ENCODE measurements around the gene GDF7. TPM values are rescaled to one million over a fixed set of nuclear protein-coding genes. Genes with fewer than 3 reads are reported as not detected.

The GDF7 gene
- total RNA-seq, 1 donor from 2014 or later, result 0.82 TPM

DNA sequence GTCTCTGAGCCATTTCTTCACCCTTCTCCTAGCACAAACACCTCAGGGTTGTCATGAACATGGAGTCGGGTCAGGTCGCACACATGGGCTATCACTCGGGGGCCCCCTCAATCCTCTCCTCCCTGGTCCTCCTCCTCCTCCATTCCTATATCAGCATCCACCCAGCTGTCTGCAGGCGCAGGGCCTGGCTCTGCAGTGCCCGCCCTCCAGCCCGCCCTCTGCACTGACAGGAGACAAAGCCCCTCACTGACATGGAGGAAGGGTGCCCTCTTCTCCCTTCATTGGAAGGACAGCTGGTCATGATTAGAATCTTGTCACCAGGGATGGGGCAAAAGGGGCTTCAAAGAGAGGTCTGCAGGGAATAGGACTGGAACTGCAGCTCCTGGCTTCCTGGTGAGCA is 37.8 kb upstream of the GDF7 start:
- no peak for DNase-seq

GRCh38 chr2:20629581-20630171 is 37.3 kb upstream of the GDF7 start:
- DNase-seq, result peak; percentile 59

DNA sequence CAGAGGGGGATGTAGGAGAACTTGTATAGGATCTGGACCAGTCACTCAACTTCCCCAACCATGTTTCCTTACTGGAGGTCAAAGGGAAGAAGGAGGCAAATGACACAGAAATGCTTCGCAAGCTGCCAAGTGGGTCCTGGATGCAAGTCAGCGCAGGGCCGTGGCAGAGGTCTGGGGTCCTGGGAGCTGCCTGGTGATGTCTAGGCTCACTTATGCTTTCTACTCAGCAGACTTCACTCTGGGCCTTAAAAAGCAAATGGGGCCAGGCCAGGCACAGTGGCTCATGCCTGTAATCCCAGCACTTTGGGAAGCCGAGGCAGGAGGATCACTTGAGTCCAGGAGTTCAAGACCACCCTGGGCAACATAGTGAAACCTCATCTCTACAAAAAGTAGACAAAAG is 36.0 kb upstream of the GDF7 start:
- no peak for DNase-seq

DNA sequence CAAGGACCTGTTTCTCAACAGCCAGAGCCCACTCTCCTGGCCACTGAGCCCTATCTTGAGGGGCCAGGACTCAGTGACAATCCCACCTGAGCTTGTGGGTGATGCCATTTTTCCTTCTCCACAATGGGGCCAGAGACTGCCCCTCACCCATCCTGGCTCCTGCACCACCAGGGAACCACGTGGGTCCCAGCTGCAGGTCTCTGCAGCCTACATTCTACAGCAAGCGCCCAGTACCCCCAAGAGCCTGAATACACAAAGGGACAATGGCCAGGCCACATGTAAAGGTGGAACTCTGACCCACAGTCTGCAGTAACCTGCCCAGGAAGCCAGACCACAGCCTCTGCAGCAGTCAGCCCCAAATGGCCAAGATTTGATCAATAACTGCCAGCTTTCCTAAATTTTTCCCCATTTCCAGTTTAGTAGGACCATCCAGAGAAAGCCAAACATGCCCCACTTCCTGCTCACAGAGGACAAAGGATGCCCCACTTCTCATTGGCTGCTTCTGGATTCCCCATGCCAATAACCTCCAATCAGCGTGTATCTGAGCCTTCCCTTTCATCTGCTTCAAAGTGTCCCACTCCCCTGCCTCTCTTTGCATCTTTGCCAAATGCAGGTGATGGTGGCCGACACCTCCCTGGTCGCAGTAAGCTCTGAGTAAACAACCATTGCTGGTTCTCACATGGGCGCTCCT is 35.2 kb upstream of the GDF7 start:
- no peak for DNase-seq

DNA sequence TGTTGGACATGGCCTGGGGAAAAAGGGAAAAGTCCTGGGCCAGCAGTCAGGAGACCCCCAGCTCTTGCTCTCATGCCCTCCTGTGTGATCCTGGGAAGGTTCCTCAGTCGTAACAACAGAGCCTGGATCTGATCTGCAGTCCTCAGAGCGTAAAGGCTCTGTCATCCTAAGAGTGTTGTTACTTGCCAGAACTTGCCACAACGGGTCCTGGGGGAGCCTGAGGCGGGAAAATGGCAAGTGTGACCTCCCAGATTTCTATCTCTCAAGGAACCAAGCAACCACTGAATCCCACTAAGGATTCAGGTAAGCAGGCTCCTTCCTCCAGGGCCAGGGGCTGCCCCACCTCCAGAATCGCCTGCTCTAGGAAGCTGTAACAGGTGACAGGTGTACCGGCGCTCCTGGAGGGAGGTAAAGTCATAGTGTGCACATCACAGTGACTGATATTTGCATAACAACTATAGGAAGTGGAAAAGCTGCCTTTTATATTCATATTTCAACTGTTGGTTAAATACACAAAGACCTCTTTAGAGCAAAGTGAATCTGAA is 34.4 kb upstream of the GDF7 start:
- DNase-seq, result no peak

- no peak for DNase-seq
Measured at GRCh38 chr2:20633001-20633400, 33.9 kb upstream of the GDF7 start.

DNA sequence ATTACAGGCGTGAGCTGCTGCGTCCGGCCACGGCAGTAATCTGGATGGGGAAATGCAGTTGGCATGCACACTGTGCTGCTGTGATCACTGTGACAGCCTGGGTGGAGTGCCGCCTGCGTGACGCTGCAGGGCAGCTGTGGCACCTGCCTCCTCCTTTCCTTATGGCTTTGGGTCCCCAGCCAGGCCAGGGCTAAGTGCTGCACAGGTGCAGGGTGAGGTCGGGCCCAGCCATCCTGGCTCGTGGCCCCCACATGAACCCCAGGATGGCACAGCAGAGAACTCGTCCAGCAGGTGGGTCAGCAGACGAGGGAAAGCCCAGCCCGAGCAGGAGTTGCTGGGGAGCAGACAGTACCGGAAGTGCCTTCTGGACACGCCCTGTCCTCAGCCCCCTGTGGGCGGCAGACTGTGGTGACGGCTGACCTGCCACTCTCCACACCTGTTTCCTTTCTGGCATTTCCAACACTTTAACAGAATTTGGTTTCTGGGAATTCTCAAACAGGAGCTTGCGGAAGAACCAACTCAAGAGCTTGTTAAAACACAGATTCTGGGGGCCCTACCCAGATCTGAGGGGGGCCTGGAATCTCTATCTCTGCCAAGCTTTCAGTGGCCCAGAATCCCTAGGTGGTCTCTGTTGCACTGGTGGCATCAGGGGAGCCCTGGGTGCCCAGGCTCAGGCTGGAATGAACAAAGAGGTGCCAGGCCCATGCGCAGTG is 33.0 kb upstream of the GDF7 start:
- DNase-seq, result peak; percentile 75

- no peak for DNase-seq
Measured at GRCh38 chr2:20634507-20635112, 32.3 kb upstream of the GDF7 start.

- no peak for DNase-seq
Measured at GRCh38 chr2:20635113-20635510, 31.8 kb upstream of the GDF7 start.

GRCh38 chr2:20635675-20636584 is 31.0 kb upstream of the GDF7 start:
- peak; percentile 93 for DNase-seq

DNA sequence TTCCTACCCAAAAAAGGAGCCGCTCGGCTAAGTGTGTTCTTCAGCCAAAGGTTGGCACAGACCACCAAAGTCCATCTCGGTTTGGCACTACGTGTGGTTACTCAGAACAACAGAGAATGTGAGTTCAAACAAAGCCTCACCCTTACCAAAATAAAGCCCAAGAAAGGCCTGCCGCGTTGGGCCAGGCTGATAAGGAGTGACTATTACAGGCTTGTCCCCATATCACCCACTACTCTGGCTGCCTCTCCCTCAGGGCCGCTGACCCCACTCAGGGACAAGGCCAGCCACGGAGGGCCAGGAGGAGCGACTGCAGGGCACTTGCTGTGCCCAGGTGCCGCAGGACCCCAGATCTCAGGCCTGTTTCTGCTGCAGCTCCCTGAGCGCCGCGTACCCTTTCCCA is 29.8 kb upstream of the GDF7 start:
- DNase-seq, result no peak

- no peak for DNase-seq
Measured at GRCh38 chr2:20638014-20638413, 28.9 kb upstream of the GDF7 start.

DNA sequence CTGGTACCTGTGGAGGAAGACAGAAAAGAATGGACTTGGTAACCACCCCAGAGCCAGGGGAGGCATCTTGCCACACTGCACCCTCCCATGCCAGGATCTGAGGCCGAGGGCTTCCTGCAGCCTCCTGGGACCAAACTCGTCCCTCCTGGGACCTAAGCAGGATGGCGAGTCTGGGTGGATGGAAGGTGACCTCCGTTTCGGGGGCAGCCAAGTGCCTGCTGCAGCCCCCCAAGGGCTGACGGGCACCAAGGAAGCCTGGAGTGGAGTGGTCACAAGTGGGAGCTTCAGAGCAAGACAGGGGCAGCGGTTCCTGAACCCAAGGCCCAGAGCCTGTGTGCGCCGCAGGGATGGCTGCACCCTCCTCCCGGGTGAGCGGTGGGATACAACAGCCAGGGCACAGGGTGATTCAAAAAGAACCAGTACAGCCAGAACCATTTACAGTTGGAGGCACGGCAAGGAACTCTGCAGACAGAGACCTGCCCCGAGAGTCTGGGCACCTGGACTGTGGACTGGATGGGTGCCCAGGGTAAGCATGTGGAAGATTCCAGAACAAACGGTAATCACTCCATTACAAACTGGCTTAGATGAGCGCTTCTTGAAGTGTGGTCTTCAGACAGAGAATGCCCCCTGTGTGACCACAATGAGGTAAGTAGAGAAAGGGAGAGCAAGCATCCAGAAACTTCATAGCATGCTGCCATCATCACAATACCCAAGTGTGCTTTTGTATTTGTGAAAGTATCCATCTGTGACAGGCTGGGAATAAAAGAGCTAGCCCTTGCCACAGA is 28.1 kb upstream of the GDF7 start:
- no peak for DNase-seq

DNA sequence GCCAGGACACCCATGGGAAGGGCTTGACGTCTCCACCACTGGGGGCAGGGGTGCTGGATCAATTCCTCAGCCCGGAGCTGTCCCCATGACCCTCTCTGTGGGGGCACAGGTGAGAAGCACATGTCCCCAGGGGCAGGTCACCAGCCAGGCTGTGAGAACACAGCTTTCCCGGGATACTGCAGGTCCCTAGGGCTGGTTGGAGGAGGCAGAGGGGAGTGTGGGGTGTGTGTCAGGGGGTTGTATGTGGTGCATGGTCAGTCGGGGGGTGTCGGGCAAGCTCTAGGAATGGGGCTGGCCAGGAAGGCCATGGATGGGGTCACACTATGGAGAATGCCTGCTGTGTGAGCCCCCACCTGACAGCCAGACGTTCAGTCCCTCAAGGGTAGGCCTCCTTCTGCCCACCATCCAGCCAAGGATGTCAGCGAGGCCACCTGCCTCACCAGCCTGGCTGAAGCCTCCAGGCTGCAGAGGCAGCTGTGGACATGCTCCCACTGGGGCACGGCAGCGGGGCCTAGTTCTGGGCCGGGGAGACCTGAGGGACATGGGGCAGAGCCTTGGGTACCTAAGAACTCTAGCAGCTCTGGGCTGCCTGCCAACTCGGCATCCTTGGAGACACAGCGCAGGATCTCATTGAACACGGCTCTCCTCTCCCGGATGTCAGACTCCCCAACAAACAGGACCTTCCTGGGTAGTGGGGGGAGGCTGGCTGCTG is 26.4 kb upstream of the GDF7 start:
- DNase-seq, result no peak

DNA sequence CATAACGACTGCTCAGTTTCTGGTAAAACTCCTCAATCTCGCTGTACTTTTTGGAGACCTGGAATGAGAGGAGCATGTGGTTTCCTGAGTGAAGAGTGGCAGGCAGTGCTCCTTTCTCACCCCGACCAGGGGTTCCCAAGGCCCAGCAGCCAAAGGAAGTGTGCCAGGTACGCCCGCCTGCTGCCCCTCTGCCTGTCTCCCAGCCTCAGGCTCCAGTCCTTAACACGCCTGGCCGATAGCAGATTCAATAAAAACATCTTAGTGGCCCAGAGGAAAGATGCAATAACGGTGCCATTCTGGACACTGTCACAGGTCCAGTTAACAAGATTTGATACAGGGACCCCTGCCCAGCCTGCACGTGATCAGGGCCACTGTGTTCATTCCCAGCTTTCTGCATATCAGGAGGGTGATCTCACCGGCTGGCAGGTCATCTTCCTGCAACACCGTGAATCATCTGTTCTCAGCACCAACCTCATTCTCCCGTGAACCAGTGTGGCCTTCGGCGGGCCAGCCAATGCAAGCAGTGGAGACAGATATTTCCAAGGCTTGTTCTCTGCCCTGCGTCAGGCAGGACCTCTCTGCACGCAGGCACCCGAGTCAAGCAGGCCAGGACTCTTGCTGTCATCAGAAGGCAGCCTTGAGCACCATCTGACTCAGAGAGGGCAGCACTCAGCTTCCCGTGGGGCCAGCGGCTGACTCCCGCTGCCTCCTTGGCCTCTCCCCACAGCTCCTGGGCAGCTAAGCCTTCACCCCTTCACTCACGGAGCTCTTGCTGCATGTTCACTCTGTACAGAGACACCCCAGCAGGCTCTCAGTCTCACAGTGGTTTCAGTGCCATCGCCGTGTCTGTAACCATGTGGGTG is 25.6 kb upstream of the GDF7 start:
- no peak for DNase-seq

DNA sequence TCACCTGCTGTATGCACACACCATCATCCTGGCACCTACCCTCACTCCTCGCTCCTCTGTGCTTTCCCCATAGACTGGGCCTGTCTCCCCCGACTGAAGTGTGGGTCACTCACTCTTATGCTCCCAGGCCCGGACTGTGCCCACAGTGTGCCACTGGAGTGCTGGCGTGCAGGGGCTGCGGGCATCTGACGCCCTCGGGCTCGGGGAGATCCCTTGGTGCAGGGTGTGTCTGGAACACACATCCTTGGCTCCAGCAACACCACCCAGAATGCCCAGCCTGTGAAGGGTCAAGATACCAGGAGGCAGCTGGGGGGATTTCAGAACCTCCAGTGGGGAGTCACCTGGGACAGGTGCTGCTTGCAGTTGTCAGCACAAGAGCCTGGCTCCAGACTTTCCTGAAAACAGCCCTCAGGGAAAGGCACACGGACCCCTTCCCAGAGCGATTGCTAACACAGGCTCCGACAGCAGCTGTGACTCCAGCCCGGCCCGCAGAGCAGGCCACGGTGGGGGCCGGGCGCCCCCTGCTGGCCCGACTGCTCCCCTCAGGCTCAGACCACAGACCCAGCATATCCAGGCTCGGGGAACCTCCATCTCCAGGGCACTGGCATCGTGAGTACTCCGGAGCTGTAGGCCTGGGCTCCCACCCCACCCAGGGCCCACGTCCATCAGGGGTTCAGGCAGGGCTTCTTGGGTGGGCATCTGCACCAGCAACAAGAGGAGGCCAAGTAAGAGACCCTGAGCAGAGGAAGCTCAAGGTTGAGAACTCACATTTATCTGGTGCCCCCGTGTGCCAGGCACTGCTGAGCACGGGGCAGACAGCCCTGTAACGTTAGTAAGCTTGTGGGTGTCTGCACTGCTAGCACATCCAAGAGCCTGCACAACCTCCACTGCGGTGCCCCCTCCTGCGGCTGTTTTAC is 24.6 kb upstream of the GDF7 start:
- peak; percentile 88 for DNase-seq

DNA sequence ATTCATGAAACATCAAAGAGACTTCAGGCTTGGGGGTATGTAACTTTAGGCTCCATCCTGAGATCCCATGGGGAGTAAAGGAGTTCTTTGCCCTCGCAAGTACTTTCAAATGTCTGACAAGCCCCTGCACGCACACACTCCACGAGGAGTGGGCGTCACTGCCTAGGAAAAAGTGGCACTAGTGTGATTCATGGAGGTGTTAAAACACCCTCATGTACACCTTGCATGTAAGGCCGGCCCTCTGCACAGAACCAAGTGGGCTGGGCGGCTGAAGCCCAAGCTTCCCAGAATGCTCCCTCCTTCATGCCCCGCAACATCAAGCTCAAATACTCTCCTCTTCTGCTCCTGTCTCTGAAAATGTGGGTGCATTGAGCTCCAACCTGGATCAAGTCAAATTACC is 23.9 kb upstream of the GDF7 start:
- no peak for DNase-seq

DNA sequence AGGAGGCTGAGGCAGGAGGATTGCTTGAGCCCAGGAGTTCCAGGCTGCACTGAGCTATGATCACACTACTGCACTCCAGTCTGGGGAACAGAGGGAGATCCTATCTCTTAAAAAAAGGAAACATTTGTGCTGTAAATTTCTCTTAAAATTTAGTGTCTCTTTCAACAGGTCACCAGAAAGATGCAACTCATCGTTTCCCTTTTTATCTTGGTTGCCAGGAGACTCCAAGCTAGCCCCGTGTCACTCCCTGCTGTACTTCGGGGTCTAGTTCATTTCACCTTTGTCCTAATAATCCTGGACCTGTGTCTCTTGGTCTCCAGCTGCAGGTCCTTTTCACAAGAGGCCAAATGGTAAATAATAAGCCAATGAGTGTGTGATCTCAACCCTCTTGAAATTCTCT is 23.1 kb upstream of the GDF7 start:
- DNase-seq, result no peak

Data from tongue (tissue), 2 donors.